A549 (cell line): ENCODE data around the gene HERC3. TPM values are rescaled to one million over a fixed set of nuclear protein-coding genes. Genes with fewer than 3 reads are reported as not detected.

Experiments used
- BCL3 ChIP-seq: fragments of >200 bp; sonication (Bioruptor Twin); formaldehyde crosslinking; IDR thresholded peaks from 3 replicates; pipeline ENCODE4 v1.6.1; 2016
- CBX8 ChIP-seq: fragments of 200-600 bp; sonication (generic); IDR thresholded peaks from 2 replicates; pipeline ENCODE4 v1.6.1; 2016
- CHD2 ChIP-seq: fragments of 150-350 bp; IDR thresholded peaks from 2 replicates; pipeline ENCODE4 v1.6.1; 2014; ENCODE audit warnings: low read length; ENCODE audit not compliant: partially characterized antibody
- CHD4 ChIP-seq: fragments of 200-600 bp; sonication (generic); IDR thresholded peaks from 2 replicates; pipeline ENCODE4 v1.6.1; 2016; ENCODE audit warnings: antibody characterized with exemption, mild to moderate bottlenecking, borderline replicate concordance
- CTCF ChIP-seq: fragments of >200 bp; sonication (Bioruptor Twin); formaldehyde crosslinking; IDR thresholded peaks from 3 replicates; pipeline ENCODE4 v1.5.1; 2016
- EHMT2 ChIP-seq: fragments of 200-600 bp; sonication (generic); IDR thresholded peaks from 2 replicates; pipeline ENCODE4 v1.6.1; 2016; ENCODE audit warnings: antibody characterized with exemption, low read depth, mild to moderate bottlenecking, moderate library complexity
- EP300 ChIP-seq, 2 experiments: fragments of >200 bp; sonication (Bioruptor Twin); formaldehyde crosslinking; IDR thresholded peaks; 2 replicates in 1 of 2; 3 replicates in 1 of 2; pipeline ENCODE4 v1.6.1; 2016 to 2017
- ESRRA ChIP-seq: fragments of 150-350 bp; IDR thresholded peaks from 2 replicates; pipeline ENCODE4 v1.6.1; 2014; ENCODE audit warnings: mild to moderate bottlenecking, low read length, borderline replicate concordance
- FOXS1 ChIP-seq: fragments of 250-450 bp; sonication (Bioruptor Pico); IDR thresholded peaks from 2 replicates; pipeline ENCODE4 v1.5.0; 2020; ENCODE audit warnings: mild to moderate bottlenecking, moderate library complexity
- HDAC2 ChIP-seq: fragments of 200-600 bp; sonication (generic); IDR thresholded peaks from 2 replicates; pipeline ENCODE4 v1.6.1; 2016
- HES2 ChIP-seq: fragments of >200 bp; sonication (Bioruptor Twin); formaldehyde crosslinking; IDR thresholded peaks from 2 replicates; pipeline ENCODE4 v1.6.1; 2016
- HMGXB4 ChIP-seq: fragments of 250-450 bp; sonication (Bioruptor Pico); IDR thresholded peaks from 2 replicates; pipeline ENCODE4 v1.5.0; 2021; ENCODE audit warnings: mild to moderate bottlenecking, moderate library complexity, borderline replicate concordance
- KDM1A ChIP-seq: fragments of 200-600 bp; sonication (generic); IDR thresholded peaks from 2 replicates; pipeline ENCODE4 v1.6.1; 2016; ENCODE audit warnings: low read depth, mild to moderate bottlenecking
- KDM5A ChIP-seq: fragments of 200-600 bp; sonication (generic); IDR thresholded peaks from 2 replicates; pipeline ENCODE4 v1.6.1; 2016; ENCODE audit warnings: antibody characterized with exemption, mild to moderate bottlenecking
- MAX ChIP-seq: IDR thresholded peaks from 2 replicates; pipeline ENCODE4 v1.6.1; 2012
- MAZ ChIP-seq: fragments of 150-350 bp; IDR thresholded peaks from 2 replicates; pipeline ENCODE4 v1.6.1; 2014; ENCODE audit warnings: antibody characterized with exemption, low read depth, low read length, borderline replicate concordance
- MYC ChIP-seq: IDR thresholded peaks from 2 replicates; pipeline ENCODE4 v1.6.1; 2012; ENCODE audit warnings: mild to moderate bottlenecking, inconsistent platforms, low read length, improper control_type of control experiment, borderline replicate concordance
- NFE2L2 ChIP-seq: fragments of 150-350 bp; conservative IDR thresholded peaks from 2 replicates; pipeline ENCODE4 v1.6.1; 2014; ENCODE audit warnings: low read length
- NR3C1 ChIP-seq: fragments of >200 bp; sonication (Bioruptor Twin); formaldehyde crosslinking; IDR thresholded peaks from 3 replicates; pipeline ENCODE4 v1.6.1; 2017
- PHF8 ChIP-seq: fragments of 200-600 bp; sonication (generic); IDR thresholded peaks from 2 replicates; pipeline ENCODE4 v1.6.1; 2016; ENCODE audit warnings: low read depth, mild to moderate bottlenecking, antibody characterized with exemption, moderate library complexity, borderline replicate concordance
- RAD21 ChIP-seq, 2 experiments: fragments of >200 bp in 1 of 2; sonication (Bioruptor Twin) in 1 of 2; formaldehyde crosslinking in 1 of 2; IDR thresholded peaks in 1 of 2; conservative IDR thresholded peaks in 1 of 2; 2 replicates in 1 of 2; 3 replicates in 1 of 2; pipeline ENCODE4 v1.6.1; 2012 to 2018; ENCODE audit warnings: inconsistent platforms in 1 of 2
- REST ChIP-seq: fragments of 200-600 bp; sonication (generic); IDR thresholded peaks from 2 replicates; pipeline ENCODE4 v1.6.1; 2016; ENCODE audit warnings: antibody characterized with exemption, mild to moderate bottlenecking, moderate library complexity
- RFX5 ChIP-seq: fragments of 450-650 bp; IDR thresholded peaks from 2 replicates; pipeline ENCODE4 v1.7.1; 2014; ENCODE audit warnings: antibody characterized with exemption, mild to moderate bottlenecking, moderate library complexity
- RNF2 ChIP-seq: fragments of 200-600 bp; sonication (generic); IDR thresholded peaks from 2 replicates; pipeline ENCODE4 v1.6.1; 2016; ENCODE audit warnings: low read depth, mild to moderate bottlenecking, antibody characterized with exemption, moderate library complexity, borderline replicate concordance
- SMC3 ChIP-seq: fragments of >200 bp; sonication (Bioruptor Twin); formaldehyde crosslinking; IDR thresholded peaks from 3 replicates; pipeline ENCODE4 v1.6.1; 2018; ENCODE audit warnings: inconsistent platforms
- TP53 ChIP-seq: fragments of 250-450 bp; sonication (Bioruptor Pico); IDR thresholded peaks from 2 replicates; pipeline ENCODE4 v1.5.0; 2021; ENCODE audit warnings: mild to moderate bottlenecking, moderate library complexity
- USF2 ChIP-seq: fragments of 450-650 bp; IDR thresholded peaks from 2 replicates; pipeline ENCODE4 v1.6.1; 2014; ENCODE audit warnings: antibody characterized with exemption
- ZC3H11A ChIP-seq: fragments of 450-650 bp; IDR thresholded peaks from 2 replicates; pipeline ENCODE4 v1.6.1; 2014; ENCODE audit warnings: antibody characterized with exemption, mild to moderate bottlenecking
- ZFP36 ChIP-seq: fragments of 450-650 bp; IDR thresholded peaks from 2 replicates; pipeline ENCODE4 v1.6.1; 2014; ENCODE audit warnings: borderline replicate concordance; ENCODE audit not compliant: partially characterized antibody
- polyA plus RNA-seq, 4 experiments: library from polyadenylated mRNA; depleted of rRNA in 3 of 4; stranded (reverse); fragments of >200 nt; fragmentation: RNase III in 1 of 4; extraction: RNeasy Plus Mini Kit Qiagen cat#74134 plus additional on column Dnase treatment in 1 of 4; gene quantifications; 2 replicates in 3 of 4; 3 replicates in 1 of 4; pipeline ENCODE4 v1.2.3, GENCODE V29; 2011 to 2017

The HERC3 gene
- polyA plus RNA-seq, 2 of the 4 experiments (the other 2 are of a cell fraction) = 4.9 to 6.2 TPM

- TF ChIP-seq CHD2 = no peak
- no peak for TF ChIP-seq RAD21 (conservative IDR thresholded peaks at IDR 0.05 in 1 of 2, IDR thresholded peaks at IDR 0.05 in 1 of 2)
- TF ChIP-seq ZFP36 = no peak
- TF ChIP-seq RFX5 = no peak
- TF ChIP-seq HES2 = no peak
- TF ChIP-seq EHMT2 = no peak
- no peak for TF ChIP-seq CHD4
- TF ChIP-seq PHF8 = no peak
- TF ChIP-seq CTCF = no peak
- no peak for TF ChIP-seq REST
- TF ChIP-seq RNF2 = no peak
- no peak for TF ChIP-seq HDAC2
- TF ChIP-seq NR3C1 = no peak
- TF ChIP-seq KDM1A = no peak
- TF ChIP-seq ESRRA = no peak
- TF ChIP-seq BCL3 = no peak
- no peak for TF ChIP-seq HMGXB4 (CRISPR knock-in tag)
- no peak for TF ChIP-seq KDM5A
- TF ChIP-seq NFE2L2 = no peak
- TF ChIP-seq MAX = no peak
- no peak for TF ChIP-seq CBX8
- no peak for TF ChIP-seq FOXS1 (CRISPR knock-in tag)
- TF ChIP-seq MAZ = no peak
- TF ChIP-seq MYC = no peak
- TF ChIP-seq ZC3H11A = no peak
- no peak for TF ChIP-seq SMC3
- no peak for TF ChIP-seq USF2
- TF ChIP-seq EP300 (IDR thresholded peaks at IDR 0.05) = peak in 1 of 2 experiments; percentile 44; a peak in 1 of 5 replicates
- TF ChIP-seq TP53 (CRISPR knock-in tag) = no peak
- TF ChIP-seq, all 56 proteins: peak for 7
Measured at GRCh38 chr4:88751258-88752075, 159.2 kb downstream of the HERC3 start (continued).
